Fibroblast of lung (primary cell): ENCODE measurements around the gene MFAP3. TPM values are rescaled to one million over a fixed set of nuclear protein-coding genes. Genes with fewer than 3 reads are reported as not detected.

Experiments used
- DNase-seq, 2 donors: peaks; one replicate each; pipeline versions ENCODE4 v3.0.0 to v3.0.0-alpha.2; 2010; ENCODE audit warnings: low read depth in 2 of 2
- H2AFZ ChIP-seq: 2 replicates; pipeline ENCODE4 v1.5.1; 2012; ENCODE audit warnings: low read length, control low read depth, inconsistent platforms
- H3K27ac ChIP-seq: 2 replicates; pipeline ENCODE4 v1.5.1; 2011; ENCODE audit warnings: low read length, control low read depth; ENCODE audit not compliant: insufficient read depth
- H3K27me3 ChIP-seq: 2 replicates; pipeline ENCODE4 v1.5.1; 2011; ENCODE audit warnings: mild to moderate bottlenecking, low read length; ENCODE audit not compliant: control insufficient read depth, insufficient read depth
- H3K36me3 ChIP-seq: 2 replicates; pipeline ENCODE4 v1.5.1; 2011; ENCODE audit warnings: low read length; ENCODE audit not compliant: control insufficient read depth, insufficient read depth
- H3K4me1 ChIP-seq: 2 replicates; pipeline ENCODE4 v1.5.1; 2011; ENCODE audit warnings: low read length; ENCODE audit not compliant: control insufficient read depth, insufficient read depth; ENCODE audit errors: extremely low read depth
- H3K4me2 ChIP-seq: 2 replicates; pipeline ENCODE4 v1.5.1; 2011; ENCODE audit warnings: low read length, control low read depth; ENCODE audit not compliant: insufficient read depth; ENCODE audit errors: extremely low read depth
- H3K4me3 ChIP-seq, 4 experiments: fragments of 200-600 bp in 1 of 4; sonication (generic) in 1 of 4; replicated peaks in 1 of 4; 2 replicates each; pipeline ENCODE4 v1.5.1; 2011 to 2016; ENCODE audit warnings: low read length in 4 of 4, low read depth in 3 of 4, mild to moderate bottlenecking in 3 of 4, control low read depth in 2 of 4, inconsistent platforms in 1 of 4, mixed read lengths in 1 of 4; ENCODE audit not compliant: insufficient read depth in 1 of 4; ENCODE audit errors: control extremely low read depth in 1 of 4
- H3K79me2 ChIP-seq: 2 replicates; pipeline ENCODE4 v1.5.1; 2012; ENCODE audit warnings: mild to moderate bottlenecking, low read length, inconsistent platforms; ENCODE audit not compliant: control insufficient read depth, insufficient read depth
- H3K9ac ChIP-seq: 2 replicates; pipeline ENCODE4 v1.5.1; 2011; ENCODE audit warnings: mild to moderate bottlenecking, low read length, control low read depth; ENCODE audit not compliant: insufficient read depth
- H3K9me3 ChIP-seq: 2 replicates; pipeline ENCODE4 v1.5.1; 2012; ENCODE audit warnings: low read depth, low read length; ENCODE audit not compliant: control insufficient read depth, insufficient read depth
- H4K20me1 ChIP-seq: 2 replicates; pipeline ENCODE4 v1.5.1; 2011; ENCODE audit warnings: low read length; ENCODE audit not compliant: control insufficient read depth, insufficient read depth; ENCODE audit errors: extremely low read depth
- CTCF ChIP-seq, 2 donors: IDR thresholded peaks in 1 of 2; conservative IDR thresholded peaks in 1 of 2; 1 replicate in 1 of 2; 2 replicates in 1 of 2; pipeline ENCODE4 v1.5.1; 2011 to 2012; ENCODE audit warnings: low read length in 2 of 2, control low read depth in 1 of 2, inconsistent platforms in 1 of 2, low read depth in 1 of 2, mild to moderate bottlenecking in 1 of 2
- EZH2 ChIP-seq: IDR thresholded peaks from 2 replicates; pipeline ENCODE4 v1.5.1; 2012; ENCODE audit warnings: low read length, control low read depth, mild to moderate bottlenecking; ENCODE audit errors: missing control alignments
- polyA plus RNA-seq, 2 donors: library from polyadenylated mRNA; depleted of rRNA in 1 of 2; stranded (reverse) in 1 of 2; unstranded in 1 of 2; fragments of >200 nt; gene quantifications; 2 replicates each; pipeline ENCODE4 v1.2.1, GENCODE V29; 2011 to 2012; ENCODE audit warnings: missing spikeins in 1 of 2
- total RNA-seq: library from RNA; depleted of rRNA; stranded (reverse); fragments of >200 nt; gene quantifications from 2 replicates; pipeline ENCODE4 v1.2.1, GENCODE V29; 2014

The MFAP3 gene
- total and polyA plus RNA-seq, 2 donors (not counting 1 experiment from before 2014, with no cell fraction given) = 62.2 to 63.3 TPM

GRCh38 chr5:154086146-154086545 is 47.4 kb downstream of the MFAP3 start:
- no peak for DNase-seq
- Histone ChIP-seq H3K9me3 (no peaks in the 10 kb centered on the region), H3K36me3 (no peaks in the 10 kb centered on the region), H3K27ac (no peak overlapping the region), H4K20me1 (no peaks in the 10 kb centered on the region), H3K27me3 (no peaks in the 10 kb centered on the region), H2AFZ (no peak overlapping the region), H3K4me3 (no peak overlapping the region), H3K79me2 (no peaks in the 10 kb centered on the region), H3K9ac (no peak overlapping the region), H3K4me1 (no peaks in the 10 kb centered on the region), H3K4me2 (no peak overlapping the region)
- TF ChIP-seq EZH2 (no peak), CTCF (conservative IDR thresholded peaks at IDR 0.05 in 1 of 2, IDR thresholded peaks at IDR 0.05 in 1 of 2; ENCODE audit: low read depth in 1 of 2, low read length in 2 of 2) (no peak)

GRCh38 chr5:154086641-154087040 is 47.9 kb downstream of the MFAP3 start:
- H3K27ac ChIP-seq = no peak overlapping the region
- no peaks in the 10 kb centered on the region for H3K27me3 ChIP-seq
- H3K4me1 ChIP-seq = no peaks in the 10 kb centered on the region
- DNase-seq = peak in 1 of 2 donors; percentile 14
- H3K4me3 ChIP-seq = no peak overlapping the region
- no peaks in the 10 kb centered on the region for H3K79me2 ChIP-seq
- TF ChIP-seq EZH2 = no peak
- H3K36me3 ChIP-seq = no peaks in the 10 kb centered on the region
- no peaks in the 10 kb centered on the region for H3K9me3 ChIP-seq
- H3K9ac ChIP-seq = no peak overlapping the region
- H2AFZ ChIP-seq = no peak overlapping the region
- H4K20me1 ChIP-seq = no peaks in the 10 kb centered on the region
- H3K4me2 ChIP-seq = no peak overlapping the region

GRCh38 chr5:154087260-154087659 is 48.5 kb downstream of the MFAP3 start:
- no peaks in the 10 kb centered on the region for H3K4me1 ChIP-seq
- TF ChIP-seq EZH2 (no peak), CTCF (conservative IDR thresholded peaks at IDR 0.05 in 1 of 2, IDR thresholded peaks at IDR 0.05 in 1 of 2; ENCODE audit: low read depth in 1 of 2, low read length in 2 of 2) (no peak)
- no peaks in the 10 kb centered on the region for H3K9me3 ChIP-seq
- no peak overlapping the region for H2AFZ ChIP-seq
- no peak for DNase-seq
- no peak overlapping the region for H3K4me2 ChIP-seq
- no peak overlapping the region for H3K27ac ChIP-seq
- no peak overlapping the region for H3K4me3 ChIP-seq
- H3K79me2 ChIP-seq = no peaks in the 10 kb centered on the region
- H3K27me3 ChIP-seq = no peaks in the 10 kb centered on the region
- no peaks in the 10 kb centered on the region for H3K36me3 ChIP-seq
- H4K20me1 ChIP-seq = no peaks in the 10 kb centered on the region
- H3K9ac ChIP-seq = no peak overlapping the region
